Mesenchymal stem cell (in vitro differentiated cells and primary cell): ENCODE data around the gene ZNF385C.

ENCODE experiments used
- DNase-seq: peaks from one replicate; pipeline ENCODE4 v3.0.0-alpha.2; 2013
- H2AFZ ChIP-seq: one replicate; pipeline ENCODE4 v1.6.1; 2013; ENCODE audit warnings: low read depth, mild to moderate bottlenecking, control low read depth, inconsistent platforms, low read length, moderate library complexity
- H2AK5ac ChIP-seq: 2 replicates; pipeline ENCODE4 v1.6.1; 2013; ENCODE audit warnings: low read length, moderate library complexity, mild to moderate bottlenecking, inconsistent platforms; ENCODE audit not compliant: severe bottlenecking
- H2BK120ac ChIP-seq: one replicate; pipeline ENCODE4 v1.6.1; 2013; ENCODE audit warnings: low read depth, mild to moderate bottlenecking, inconsistent platforms, low read length, moderate library complexity
- H2BK12ac ChIP-seq, 2 experiments: one replicate each; pipeline ENCODE4 v1.6.1; 2013; ENCODE audit warnings: inconsistent platforms in 2 of 2, low read length in 2 of 2, mild to moderate bottlenecking in 2 of 2, moderate library complexity in 2 of 2, control low read depth in 1 of 2
- H2BK15ac ChIP-seq: one replicate; pipeline ENCODE4 v1.6.1; 2013; ENCODE audit warnings: mild to moderate bottlenecking, low read depth, inconsistent platforms; ENCODE audit not compliant: poor library complexity, severe bottlenecking
- H2BK5ac ChIP-seq: 2 replicates; pipeline ENCODE4 v1.6.1; 2013; ENCODE audit warnings: low read depth, mild to moderate bottlenecking, low read length, control low read depth, inconsistent platforms; ENCODE audit not compliant: poor library complexity, severe bottlenecking
- H3K14ac ChIP-seq, 2 experiments: one replicate each; pipeline ENCODE4 v1.6.1; 2013; ENCODE audit warnings: inconsistent platforms in 2 of 2, low read length in 2 of 2, control low read depth in 1 of 2, mild to moderate bottlenecking in 1 of 2, moderate library complexity in 1 of 2
- H3K18ac ChIP-seq, 2 experiments: one replicate each; pipeline ENCODE4 v1.6.1; 2013; ENCODE audit warnings: inconsistent platforms in 2 of 2, low read length in 2 of 2, control low read depth in 1 of 2, low read depth in 1 of 2, mild to moderate bottlenecking in 1 of 2
- H3K23ac ChIP-seq, 2 experiments: one replicate each; pipeline ENCODE4 v1.6.1; 2013; ENCODE audit warnings: inconsistent platforms in 2 of 2, low read length in 2 of 2, mild to moderate bottlenecking in 2 of 2, moderate library complexity in 2 of 2, control low read depth in 1 of 2
- H3K27ac ChIP-seq: 2 replicates; pipeline ENCODE4 v1.5.1; 2013; ENCODE audit warnings: mild to moderate bottlenecking, moderate library complexity, low read length, control low read depth, inconsistent platforms; ENCODE audit not compliant: poor library complexity, severe bottlenecking
- H3K27me3 ChIP-seq, 2 experiments: 2 replicates each; pipeline versions ENCODE4 v1.6.1 to v1.7.0; 2013; ENCODE audit warnings: low read length in 2 of 2, mild to moderate bottlenecking in 2 of 2, moderate library complexity in 2 of 2, control low read depth in 1 of 2, inconsistent platforms in 1 of 2; ENCODE audit not compliant: control insufficient read depth in 1 of 2, insufficient read depth in 1 of 2
- H3K36me3 ChIP-seq, 2 experiments: 2 replicates each; pipeline versions ENCODE4 v1.6.1 to v1.7.0; 2013; ENCODE audit warnings: low read length in 2 of 2, control low read depth in 1 of 2, inconsistent platforms in 1 of 2, low read depth in 1 of 2, mild to moderate bottlenecking in 1 of 2; ENCODE audit not compliant: insufficient read depth in 2 of 2, control insufficient read depth in 1 of 2
- H3K4ac ChIP-seq, 2 experiments: one replicate each; pipeline ENCODE4 v1.6.1; 2013; ENCODE audit warnings: inconsistent platforms in 2 of 2, low read length in 2 of 2, mild to moderate bottlenecking in 2 of 2, moderate library complexity in 2 of 2, control low read depth in 1 of 2, low read depth in 1 of 2
- H3K4me1 ChIP-seq: 2 replicates; pipeline ENCODE4 v1.6.1; 2013; ENCODE audit warnings: low read depth, low read length, control low read depth; ENCODE audit not compliant: control insufficient read depth, insufficient read depth
- H3K4me2 ChIP-seq: 2 replicates; pipeline ENCODE4 v1.6.1; 2013; ENCODE audit warnings: low read length, mild to moderate bottlenecking, inconsistent platforms; ENCODE audit not compliant: poor library complexity, severe bottlenecking
- H3K4me3 ChIP-seq, 2 experiments: 2 replicates each; pipeline versions ENCODE4 v1.5.1 to v1.7.0; 2013; ENCODE audit warnings: low read length in 2 of 2, mild to moderate bottlenecking in 2 of 2, control low read depth in 1 of 2, low read depth in 1 of 2; ENCODE audit not compliant: insufficient read depth in 1 of 2
- H3K79me1 ChIP-seq: replicated peaks from 2 replicates; pipeline ENCODE4 v1.6.1; 2013; ENCODE audit warnings: mild to moderate bottlenecking, control low read depth, low read length, inconsistent platforms; ENCODE audit not compliant: poor library complexity, severe bottlenecking
- H3K9ac ChIP-seq: 2 replicates; pipeline ENCODE4 v1.7.0; 2013; ENCODE audit warnings: mild to moderate bottlenecking, low read length, moderate library complexity
- H3K9me3 ChIP-seq: 2 replicates; pipeline ENCODE4 v1.7.0; 2013; ENCODE audit warnings: mild to moderate bottlenecking, low read length; ENCODE audit not compliant: control insufficient read depth
- H4K8ac ChIP-seq: one replicate; pipeline ENCODE4 v1.6.1; 2013; ENCODE audit warnings: inconsistent platforms, mild to moderate bottlenecking, low read length, moderate library complexity
- H4K91ac ChIP-seq: one replicate; pipeline ENCODE4 v1.6.1; 2013; ENCODE audit warnings: mild to moderate bottlenecking, low read length, inconsistent platforms
- WGBS: methylation state at CpG from one replicate; pipeline ENCODE4 v1.1.7; 2013; ENCODE audit warnings: mixed read lengths; 5-methylcytosine and 5-hydroxymethylcytosine counted together

Gene ZNF385C

DNA sequence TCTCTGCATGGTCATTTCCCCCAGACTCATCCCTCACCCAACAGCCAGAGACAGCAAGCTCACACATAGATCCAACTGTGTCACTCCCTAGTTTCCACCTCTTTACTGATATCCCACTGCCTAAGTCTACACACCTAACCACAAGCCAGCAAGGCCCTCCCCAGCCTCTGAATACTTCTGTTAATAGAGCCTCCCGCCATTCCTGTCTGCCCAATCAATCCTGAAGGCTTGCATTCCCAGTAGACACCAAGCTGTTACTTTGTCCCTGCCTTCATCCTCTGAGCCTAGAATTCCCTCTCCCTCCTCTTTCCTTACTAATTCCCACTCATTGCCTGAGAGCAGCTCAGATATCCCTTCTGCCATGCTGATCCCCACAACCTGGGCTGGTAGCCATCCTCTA lies 52.6 kb downstream of the ZNF385C start:
- Histone ChIP-seq H3K18ac (no peak overlapping the region), H3K14ac (no peak overlapping the region), H2AK5ac (no peak overlapping the region), H3K9me3 (no peaks in the 10 kb centered on the region), H4K91ac (no peak overlapping the region), H3K4ac (no peak overlapping the region), H3K23ac (no peak overlapping the region), H2BK120ac (no peak overlapping the region), H3K79me1 (no peaks in the 10 kb centered on the region), H2BK12ac (no peak overlapping the region), H3K27ac (no peak overlapping the region), H2BK15ac (no peak overlapping the region), H3K36me3 (no peaks in the 10 kb centered on the region), H3K27me3 (peaks cover 15 to 28% of the 10 kb centered on the region in 2 experiments), H2BK5ac (no peak overlapping the region), H3K4me1 (peaks cover 5% of the 10 kb centered on the region), H2AFZ (no peak overlapping the region), H4K8ac (no peak overlapping the region), H3K4me2 (no peak overlapping the region), H3K9ac (no peak overlapping the region), H3K4me3 (no peak overlapping the region)
- 86% methylated on average over 1 of the region's 1 CpG for WGBS
- no peak for DNase-seq

DNA sequence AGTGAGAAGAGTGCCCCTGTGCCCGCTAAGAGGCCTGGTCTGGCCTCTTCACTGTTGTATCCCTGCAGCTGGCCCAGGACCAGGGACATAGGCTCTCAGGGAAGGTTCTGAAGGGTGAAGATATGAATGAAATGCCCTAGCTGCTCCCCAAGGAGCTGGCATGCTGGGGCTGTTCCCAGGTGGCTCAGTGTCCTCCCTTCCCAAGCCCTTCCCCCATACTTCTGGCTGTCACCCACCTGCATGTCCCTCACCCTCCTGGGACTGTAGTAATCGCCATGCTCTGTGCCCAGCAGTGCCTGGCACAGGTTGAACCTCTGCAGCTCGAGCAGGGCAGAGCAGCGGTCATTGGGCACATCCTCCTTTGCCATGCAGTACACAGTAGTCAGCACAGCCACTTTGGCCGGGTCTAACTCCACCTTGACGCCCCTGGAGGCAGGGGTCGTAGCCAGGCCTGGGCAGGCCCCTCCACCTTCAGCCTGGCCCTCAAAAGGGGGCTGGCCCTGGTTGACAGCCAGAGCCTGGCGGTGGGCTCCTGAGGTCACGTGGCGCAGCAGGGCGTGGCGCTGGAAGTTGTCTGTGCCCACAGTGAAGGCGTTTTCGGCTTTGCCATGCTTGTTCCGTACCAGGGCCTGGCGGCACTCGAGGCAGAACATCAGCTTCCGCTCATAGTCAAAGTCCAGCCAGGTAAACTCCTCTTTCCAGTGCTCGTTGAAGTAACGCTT lies 55.5 kb downstream of the ZNF385C start:
- no peak overlapping the region for H2BK12ac ChIP-seq
- H4K8ac ChIP-seq = no peak overlapping the region
- no peaks in the 10 kb centered on the region for H3K36me3 ChIP-seq
- no peak overlapping the region for H2AK5ac ChIP-seq
- H4K91ac ChIP-seq = no peak overlapping the region
- no peak overlapping the region for H2AFZ ChIP-seq
- H3K79me1 ChIP-seq = no peaks in the 10 kb centered on the region
- no peak overlapping the region for H3K9ac ChIP-seq
- WGBS = 87% methylated on average over 20 of the region's 20 CpGs
- no peak overlapping the region for H3K4me3 ChIP-seq
- no peaks in the 10 kb centered on the region for H3K9me3 ChIP-seq
- H3K4me2 ChIP-seq = no peak overlapping the region
- no peak overlapping the region for H2BK120ac ChIP-seq
- no peak overlapping the region for H3K27ac ChIP-seq
- H3K27me3 ChIP-seq = peaks cover 0 to 31% of the 10 kb centered on the region in 2 experiments
- H3K18ac ChIP-seq = no peak overlapping the region
- H2BK5ac ChIP-seq = no peak overlapping the region
- DNase-seq = no peak
- H3K14ac ChIP-seq = no peak overlapping the region
- H2BK15ac ChIP-seq = no peak overlapping the region
- no peak overlapping the region for H3K23ac ChIP-seq
- H3K4me1 ChIP-seq = no peaks in the 10 kb centered on the region
- no peak overlapping the region for H3K4ac ChIP-seq

DNA sequence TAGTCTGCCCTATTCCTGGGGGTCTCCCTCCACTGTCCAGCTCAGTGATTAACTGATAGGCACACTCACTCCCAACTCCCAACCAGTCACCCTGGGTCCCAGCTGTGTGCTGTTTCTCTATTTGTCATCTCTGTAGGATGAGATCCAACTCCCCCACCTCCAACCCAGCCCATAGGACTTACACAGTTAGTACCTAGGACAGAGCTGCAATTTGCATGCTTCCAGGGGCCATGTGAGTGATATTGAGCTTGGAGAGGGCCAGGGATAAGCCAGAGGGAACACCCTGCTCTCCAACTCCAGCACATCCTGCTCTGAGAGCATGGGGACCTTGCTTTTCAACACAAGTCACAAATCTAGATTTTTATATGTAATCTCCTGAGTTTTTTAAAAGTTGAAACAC lies 56.7 kb downstream of the ZNF385C start:
- no peak overlapping the region for H4K8ac ChIP-seq
- no peak overlapping the region for H3K14ac ChIP-seq
- H3K79me1 ChIP-seq = no peaks in the 10 kb centered on the region
- peaks cover 2 to 42% of the 10 kb centered on the region in 2 experiments for H3K27me3 ChIP-seq
- H3K9ac ChIP-seq = no peak overlapping the region
- no peak overlapping the region for H3K4me3 ChIP-seq
- no peaks in the 10 kb centered on the region for H3K9me3 ChIP-seq
- no peak overlapping the region for H2BK120ac ChIP-seq
- H3K18ac ChIP-seq = no peak overlapping the region
- H2BK15ac ChIP-seq = no peak overlapping the region
- no peak overlapping the region for H3K4ac ChIP-seq
- no peak overlapping the region for H2BK5ac ChIP-seq
- H2AFZ ChIP-seq = no peak overlapping the region
- H2AK5ac ChIP-seq = no peak overlapping the region
- no peak overlapping the region for H3K4me2 ChIP-seq
- H3K4me1 ChIP-seq = no peaks in the 10 kb centered on the region
- no peak overlapping the region for H3K23ac ChIP-seq
- H3K27ac ChIP-seq = no peak overlapping the region
- no peaks in the 10 kb centered on the region for H3K36me3 ChIP-seq
- H4K91ac ChIP-seq = no peak overlapping the region
- DNase-seq = no peak
- H2BK12ac ChIP-seq = no peak overlapping the region

DNA sequence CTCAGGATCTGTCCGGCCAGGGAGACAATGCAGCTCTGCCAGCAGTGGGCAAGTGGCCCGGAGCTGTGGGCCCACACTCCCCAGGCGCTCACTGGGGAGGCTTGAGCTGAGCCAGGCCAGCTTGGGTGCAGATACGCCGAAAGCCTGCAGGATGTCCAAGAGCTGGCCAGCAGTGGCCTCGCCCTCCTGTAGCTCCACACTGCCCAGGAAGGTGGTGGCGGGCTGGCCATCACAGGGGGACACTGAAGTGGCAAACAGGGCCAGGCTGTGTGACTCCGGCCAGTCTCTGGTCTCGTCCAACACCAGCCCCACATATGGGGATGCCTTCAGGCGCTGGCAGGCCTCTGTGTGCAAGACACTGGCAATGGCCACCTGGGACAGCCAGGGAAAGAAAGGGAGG lies 57.5 kb downstream of the ZNF385C start:
- no peak overlapping the region for H2BK12ac ChIP-seq
- peaks cover 3 to 44% of the 10 kb centered on the region in 2 experiments for H3K27me3 ChIP-seq
- no peak overlapping the region for H3K9ac ChIP-seq
- no peaks in the 10 kb centered on the region for H3K79me1 ChIP-seq
- no peak overlapping the region for H3K23ac ChIP-seq
- H2BK15ac ChIP-seq = no peak overlapping the region
- no peak overlapping the region for H3K4me2 ChIP-seq
- H3K9me3 ChIP-seq = no peaks in the 10 kb centered on the region
- no peak overlapping the region for H4K91ac ChIP-seq
- WGBS = 95% methylated on average over 10 of the region's 10 CpGs
- no peak overlapping the region for H3K4me3 ChIP-seq
- no peak overlapping the region for H2BK120ac ChIP-seq
- H4K8ac ChIP-seq = no peak overlapping the region
- no peak overlapping the region for H2AK5ac ChIP-seq
- no peaks in the 10 kb centered on the region for H3K4me1 ChIP-seq
- H2AFZ ChIP-seq = no peak overlapping the region
- H3K36me3 ChIP-seq = no peaks in the 10 kb centered on the region
- no peak for DNase-seq
- no peak overlapping the region for H3K27ac ChIP-seq
- H3K4ac ChIP-seq = no peak overlapping the region
- H2BK5ac ChIP-seq = no peak overlapping the region
- H3K14ac ChIP-seq = no peak overlapping the region
- H3K18ac ChIP-seq = no peak overlapping the region
